NCI-H345 (cell line): ENCODE data around the gene HCAR3.

Experiments used
- DNase-seq: peaks from one replicate; lab custom pipeline; 2025; lab: John Stamatoyannopoulos, UW

Gene HCAR3

GRCh38 chr12:122669397-122670070 is 47.1 kb downstream of the HCAR3 start:
- DNase-seq, result no peak

GRCh38 chr12:122668268-122668667 is 48.3 kb downstream of the HCAR3 start:
- DNase-seq, result no peak

- DNase-seq, result no peak
Observed at GRCh38 chr12:122665759-122666158, 50.9 kb downstream of the HCAR3 start.

GRCh38 chr12:122665349-122665748 is 51.3 kb downstream of the HCAR3 start:
- no peak for DNase-seq
